Epithelial cell of proximal tubule (primary cell): ENCODE data around the gene USB1. TPM values are rescaled to one million over a fixed set of nuclear protein-coding genes. Genes with fewer than 3 reads are reported as not detected.
A peak's percentile ranks its signal among the peaks of the same experiment; 100 is the strongest.

Experiments
- DNase-seq: peaks from one replicate; pipeline ENCODE4 v3.0.0-alpha.2; 2011; ENCODE audit warnings: low read depth
- H3K4me3 ChIP-seq: 2 replicates; pipeline ENCODE4 v1.5.1; 2011; ENCODE audit warnings: low read depth, mild to moderate bottlenecking, low read length
- total RNA-seq: library from RNA; depleted of rRNA; stranded (reverse); fragments of >200 nt; gene quantifications from 2 replicates; pipeline ENCODE4 v1.2.3, GENCODE V29; 2015
- TF ChIP-seq, protein P1 (sequence below): conservative IDR thresholded peaks from 2 replicates; pipeline ENCODE4 v1.5.1; 2012; ENCODE audit warnings: low read depth, mild to moderate bottlenecking, low read length

Gene USB1
- total RNA-seq, 1 donor from 2014 or later: 31.2 TPM

DNA sequence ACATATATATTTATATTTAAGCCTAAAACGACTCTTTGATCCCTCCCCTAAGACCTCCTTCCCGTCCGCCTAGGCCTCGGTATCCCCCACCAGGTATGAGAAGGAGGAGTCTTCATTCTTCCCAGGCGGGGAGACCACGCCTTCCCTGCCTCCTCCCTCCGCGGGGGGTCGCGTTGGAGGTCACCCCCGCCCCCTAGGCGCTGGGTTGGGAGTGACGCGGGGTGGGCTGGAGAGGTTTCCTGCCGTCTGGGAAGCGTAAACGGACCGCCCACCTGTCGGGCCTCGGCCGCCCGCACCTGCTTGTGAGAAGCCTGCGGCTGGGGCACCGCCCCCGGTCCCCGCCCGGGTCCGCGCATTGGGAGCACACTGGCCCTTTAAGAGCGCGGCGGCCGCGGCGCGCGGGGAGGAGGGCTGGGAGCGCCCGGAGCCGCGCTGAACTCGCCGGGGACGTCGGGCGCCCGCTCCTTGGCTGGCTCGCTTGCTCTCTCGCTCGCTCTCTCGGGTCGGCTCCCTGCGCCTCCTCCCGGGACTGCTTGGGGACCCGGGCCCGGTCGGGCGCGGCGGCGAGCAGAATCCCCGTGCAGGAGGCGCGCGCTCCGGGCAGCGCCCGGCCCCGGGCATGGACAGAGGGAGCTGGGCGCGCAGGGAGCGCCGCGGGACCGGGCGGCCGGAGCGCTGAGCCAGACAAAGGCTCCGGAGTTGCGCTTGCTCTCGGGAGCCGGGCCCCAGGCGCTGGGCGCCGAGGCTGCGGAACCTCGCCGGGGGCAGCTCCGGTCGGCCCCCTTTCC, 24.3 kb downstream of the USB1 start, which contains the start of gene MMP15:
MMP15 (plus strand) TSS at position 404 of the 788 bp plus-strand sequence. CDS start 597 bp downstream, outside the sequence.
- TF ChIP-seq, protein P1, sequence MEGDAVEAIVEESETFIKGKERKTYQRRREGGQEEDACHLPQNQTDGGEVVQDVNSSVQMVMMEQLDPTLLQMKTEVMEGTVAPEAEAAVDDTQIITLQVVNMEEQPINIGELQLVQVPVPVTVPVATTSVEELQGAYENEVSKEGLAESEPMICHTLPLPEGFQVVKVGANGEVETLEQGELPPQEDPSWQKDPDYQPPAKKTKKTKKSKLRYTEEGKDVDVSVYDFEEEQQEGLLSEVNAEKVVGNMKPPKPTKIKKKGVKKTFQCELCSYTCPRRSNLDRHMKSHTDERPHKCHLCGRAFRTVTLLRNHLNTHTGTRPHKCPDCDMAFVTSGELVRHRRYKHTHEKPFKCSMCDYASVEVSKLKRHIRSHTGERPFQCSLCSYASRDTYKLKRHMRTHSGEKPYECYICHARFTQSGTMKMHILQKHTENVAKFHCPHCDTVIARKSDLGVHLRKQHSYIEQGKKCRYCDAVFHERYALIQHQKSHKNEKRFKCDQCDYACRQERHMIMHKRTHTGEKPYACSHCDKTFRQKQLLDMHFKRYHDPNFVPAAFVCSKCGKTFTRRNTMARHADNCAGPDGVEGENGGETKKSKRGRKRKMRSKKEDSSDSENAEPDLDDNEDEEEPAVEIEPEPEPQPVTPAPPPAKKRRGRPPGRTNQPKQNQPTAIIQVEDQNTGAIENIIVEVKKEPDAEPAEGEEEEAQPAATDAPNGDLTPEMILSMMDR: no peak
- H3K4me3 ChIP-seq: peak within 1 kb of the TSS; percentile 90
- no peak for DNase-seq

DNA sequence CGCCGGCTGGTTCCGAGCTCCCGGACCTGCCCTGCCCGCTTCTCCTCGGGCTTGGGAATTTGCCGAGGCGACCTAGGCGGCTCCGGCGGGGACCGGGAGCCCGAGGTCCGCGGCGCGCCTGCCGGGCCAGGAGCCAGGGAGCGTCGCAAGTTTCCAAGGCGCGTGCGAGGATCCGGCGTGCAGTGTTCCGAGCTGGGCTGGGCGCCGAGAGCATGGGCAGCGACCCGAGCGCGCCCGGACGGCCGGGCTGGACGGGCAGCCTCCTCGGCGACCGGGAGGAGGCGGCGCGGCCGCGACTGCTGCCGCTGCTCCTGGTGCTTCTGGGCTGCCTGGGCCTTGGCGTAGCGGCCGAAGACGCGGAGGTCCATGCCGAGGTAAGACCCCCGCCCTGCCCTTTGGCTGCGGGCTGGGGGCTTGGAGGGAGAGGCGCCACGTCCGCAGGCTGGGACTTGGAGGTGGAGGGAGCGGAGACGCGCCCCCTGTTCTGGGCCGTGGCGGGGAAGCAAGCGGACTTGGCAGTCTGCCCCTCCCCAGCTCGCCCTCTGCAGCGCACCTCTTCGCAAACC, 25.0 kb downstream of the USB1 start:
- no peak for DNase-seq
- TF ChIP-seq, protein P1: no peak
- H3K4me3 ChIP-seq: peak overlapping the region; percentile 90

DNA sequence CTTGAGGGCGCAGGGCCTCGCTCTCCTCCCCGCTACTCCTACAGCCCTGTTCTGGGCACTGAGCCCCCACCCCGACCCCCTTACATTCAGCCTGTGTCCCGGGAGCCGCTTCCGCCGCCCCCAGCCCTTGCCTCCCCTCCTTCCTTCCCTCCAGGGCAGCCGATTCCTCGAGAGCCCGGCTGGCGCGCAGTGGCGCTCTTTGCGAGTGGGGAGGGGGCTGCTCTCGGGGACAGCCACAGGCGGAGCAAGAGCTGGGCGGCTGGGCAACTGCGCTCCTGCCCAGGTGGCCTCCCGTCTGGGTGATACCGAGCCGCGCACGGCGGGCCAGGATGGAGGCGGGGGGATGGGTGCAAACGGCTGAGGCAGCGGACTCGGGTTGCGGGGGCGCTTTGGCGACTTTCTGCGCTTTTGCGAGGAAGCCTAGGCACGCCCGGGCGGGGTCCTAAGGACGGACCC, 25.5 kb downstream of the USB1 start:
- peak overlapping the region; percentile 90 for H3K4me3 ChIP-seq
- no peak for DNase-seq
- TF ChIP-seq, protein P1: no peak

DNA sequence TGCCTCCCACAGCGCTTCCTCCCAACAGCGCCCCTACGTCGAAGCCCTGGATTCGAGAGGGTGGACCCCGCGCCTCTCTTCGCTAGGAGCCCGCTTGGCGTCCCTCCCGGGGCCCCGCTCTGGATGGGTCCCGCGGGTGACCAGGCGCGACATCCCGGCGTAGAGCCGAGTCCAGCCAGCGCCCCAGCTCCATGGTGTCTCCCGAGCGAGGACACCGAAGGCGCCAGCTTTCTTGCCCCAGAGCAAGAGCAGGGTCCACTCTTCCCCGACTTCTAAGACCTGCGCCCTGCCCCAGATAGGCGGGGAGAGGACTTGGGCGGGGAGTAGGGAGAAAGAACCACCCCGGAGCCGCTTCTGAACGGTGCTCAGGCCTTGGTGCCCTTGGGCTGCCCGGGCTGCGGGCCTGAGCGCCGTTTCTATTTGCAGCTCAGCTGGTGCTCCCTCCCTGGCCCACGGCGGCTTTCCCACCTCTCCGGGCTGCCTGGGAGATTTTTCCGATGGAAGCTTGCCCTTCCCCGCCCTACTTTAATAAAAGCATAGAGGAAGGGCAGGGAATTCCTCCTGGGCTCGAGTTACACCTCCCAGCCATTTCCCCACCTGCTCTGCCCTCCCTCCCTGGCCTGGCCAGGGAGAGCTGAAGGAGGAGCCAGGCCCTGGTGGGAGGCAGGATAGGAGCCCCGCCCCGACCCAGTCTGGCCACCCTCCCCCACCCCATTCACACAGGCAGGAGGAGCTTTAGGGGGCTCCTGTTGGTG, 26.1 kb downstream of the USB1 start:
- TF ChIP-seq, protein P1: no peak
- H3K4me3 ChIP-seq: peak overlapping the region; percentile 90
- DNase-seq: no peak

DNA sequence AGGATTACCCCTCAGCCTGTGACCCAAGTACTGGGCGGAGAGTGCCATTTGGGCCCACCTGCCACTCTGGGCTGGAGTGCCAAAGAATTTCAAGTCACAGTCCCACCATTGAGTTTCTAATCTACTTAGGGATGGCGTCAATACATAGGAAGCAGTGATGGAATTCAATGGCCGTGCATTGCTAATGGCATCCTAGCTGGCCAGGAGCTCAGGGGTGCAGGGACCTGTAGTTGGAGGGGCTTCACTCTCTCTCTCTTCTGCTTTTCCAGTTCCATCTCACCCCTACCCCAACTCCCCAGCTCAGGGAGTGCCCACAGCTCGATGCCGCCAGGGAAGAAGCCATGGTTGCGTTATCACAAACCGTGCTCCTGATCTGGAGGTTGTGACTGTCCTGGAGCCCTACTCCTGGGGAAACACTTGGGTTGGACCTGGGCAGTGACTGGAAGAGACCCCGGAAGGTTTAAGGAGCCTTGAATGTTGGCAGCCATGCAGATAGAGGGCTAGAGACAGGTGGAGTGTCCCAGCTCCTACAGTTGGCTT, 26.8 kb downstream of the USB1 start:
- no peak for DNase-seq
- peak overlapping the region; percentile 90 for H3K4me3 ChIP-seq
- TF ChIP-seq, protein P1: no peak

DNA sequence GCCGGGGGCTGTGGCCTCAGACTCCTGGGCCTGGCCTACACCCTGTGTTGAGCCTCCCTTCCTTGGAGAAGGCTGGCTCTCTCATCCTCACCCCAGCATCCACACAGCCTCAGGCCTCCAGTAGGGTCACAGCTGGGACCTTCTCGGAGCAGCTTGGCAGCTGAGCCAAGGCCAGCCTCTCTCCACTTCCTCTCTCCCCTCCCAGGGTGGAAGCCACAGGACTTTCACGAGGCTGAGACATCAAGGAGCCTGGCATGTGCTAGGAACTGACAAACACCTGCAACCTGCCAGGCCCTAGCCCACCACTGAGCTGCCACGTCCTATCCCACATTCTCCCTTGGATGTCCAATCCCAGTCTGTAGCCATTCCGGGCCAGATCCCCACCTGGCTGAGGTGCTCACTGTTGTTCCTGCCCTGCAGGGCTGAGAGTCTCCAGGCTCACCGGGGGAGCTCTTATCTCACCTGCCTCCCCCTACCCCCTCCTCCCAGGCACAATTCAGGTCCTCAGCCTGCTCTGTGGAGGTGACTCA, 27.4 kb downstream of the USB1 start:
- DNase-seq: no peak
- TF ChIP-seq, protein P1: no peak
- H3K4me3 ChIP-seq: no peak overlapping the region
